Measurements from ENCODE around the gene FGA.

DNA sequence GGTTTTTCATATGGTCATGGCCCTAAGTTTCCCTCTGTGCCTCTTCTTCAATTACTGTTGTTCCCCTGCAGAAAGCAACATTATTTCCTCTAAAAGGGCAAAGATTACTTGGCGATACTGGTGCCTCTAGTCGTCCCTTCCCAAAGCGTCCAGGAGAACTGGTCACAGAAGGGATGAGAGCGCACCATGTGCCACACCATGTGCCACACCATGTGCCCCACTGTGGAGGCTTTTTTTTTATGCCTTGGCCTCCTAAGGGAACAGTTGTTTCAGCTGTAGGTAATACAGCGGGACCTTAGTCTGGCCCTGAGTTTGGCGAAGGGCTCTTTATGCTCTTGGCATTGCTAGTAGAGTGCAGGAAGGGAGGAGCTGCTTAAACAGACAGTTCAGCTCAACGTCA lies 33.5 kb upstream of the FGA start:
- TF ChIP-seq, protein P1, sequence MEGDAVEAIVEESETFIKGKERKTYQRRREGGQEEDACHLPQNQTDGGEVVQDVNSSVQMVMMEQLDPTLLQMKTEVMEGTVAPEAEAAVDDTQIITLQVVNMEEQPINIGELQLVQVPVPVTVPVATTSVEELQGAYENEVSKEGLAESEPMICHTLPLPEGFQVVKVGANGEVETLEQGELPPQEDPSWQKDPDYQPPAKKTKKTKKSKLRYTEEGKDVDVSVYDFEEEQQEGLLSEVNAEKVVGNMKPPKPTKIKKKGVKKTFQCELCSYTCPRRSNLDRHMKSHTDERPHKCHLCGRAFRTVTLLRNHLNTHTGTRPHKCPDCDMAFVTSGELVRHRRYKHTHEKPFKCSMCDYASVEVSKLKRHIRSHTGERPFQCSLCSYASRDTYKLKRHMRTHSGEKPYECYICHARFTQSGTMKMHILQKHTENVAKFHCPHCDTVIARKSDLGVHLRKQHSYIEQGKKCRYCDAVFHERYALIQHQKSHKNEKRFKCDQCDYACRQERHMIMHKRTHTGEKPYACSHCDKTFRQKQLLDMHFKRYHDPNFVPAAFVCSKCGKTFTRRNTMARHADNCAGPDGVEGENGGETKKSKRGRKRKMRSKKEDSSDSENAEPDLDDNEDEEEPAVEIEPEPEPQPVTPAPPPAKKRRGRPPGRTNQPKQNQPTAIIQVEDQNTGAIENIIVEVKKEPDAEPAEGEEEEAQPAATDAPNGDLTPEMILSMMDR (IDR thresholded peaks at IDR 0.05), result no peak
- TF ChIP-seq EZH2phosphoT487 (IDR thresholded peaks at IDR 0.05) (no peak), EZH2 (IDR thresholded peaks at IDR 0.05) (no peak)
